GM18517 (cell line): Measurements from ENCODE around the gene PHF14.

Experiments used
- ATAC-seq: cut with Tn5 transposase; IDR thresholded peaks from one replicate; pipeline ENCODE4 v1.9.1; 2021; ENCODE audit warnings: mild to moderate bottlenecking, moderate library complexity; ENCODE audit not compliant: unreplicated experiment

The PHF14 gene

DNA sequence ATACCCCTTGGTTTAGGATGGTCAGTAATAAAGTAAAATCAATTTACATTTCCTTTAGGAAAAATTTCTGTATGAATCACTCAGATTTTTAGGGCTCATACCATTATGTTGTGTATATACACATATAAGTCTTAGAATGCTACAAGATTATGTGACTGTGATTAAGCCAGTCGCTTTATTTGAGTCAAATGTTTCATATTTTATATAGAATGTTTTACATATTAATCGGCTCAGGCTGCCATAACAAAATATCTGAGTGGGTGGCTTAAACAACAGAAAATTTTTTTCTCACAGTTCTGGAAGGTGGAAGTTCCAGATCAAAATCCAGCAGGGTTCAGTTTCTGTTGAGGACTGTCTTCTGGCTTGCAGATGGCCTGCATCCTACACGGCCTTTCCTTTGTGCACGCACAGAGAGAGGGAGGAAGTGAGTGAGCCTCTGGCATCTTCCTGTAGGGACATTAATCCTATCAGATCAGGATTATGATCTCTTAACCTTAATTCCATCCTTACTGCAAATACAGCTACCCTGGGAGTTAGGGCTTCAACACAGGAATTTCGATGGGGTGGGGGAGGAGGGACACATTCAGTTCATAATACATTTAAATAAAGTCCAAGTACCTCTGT lies 198.0 kb downstream of the PHF14 start:
- no peak for ATAC-seq

DNA sequence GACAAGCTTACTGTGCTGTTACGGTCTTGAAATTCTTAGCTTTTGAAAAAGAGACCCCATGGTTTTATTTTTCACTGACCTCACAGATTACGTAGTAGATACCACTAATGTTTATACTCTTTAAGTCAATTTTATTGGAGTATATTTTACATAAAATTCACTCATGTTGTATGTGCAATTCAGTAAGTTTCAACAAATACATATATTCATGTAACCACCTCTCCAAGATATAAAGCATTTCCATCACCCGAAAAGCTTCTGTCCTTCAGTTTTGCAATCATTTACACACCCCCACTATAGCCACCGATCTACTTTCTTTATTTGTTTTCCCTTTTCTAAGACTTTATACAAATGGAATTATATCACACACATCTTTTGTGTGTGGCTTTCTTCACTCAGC lies 199.2 kb downstream of the PHF14 start:
- ATAC-seq, result no peak

DNA sequence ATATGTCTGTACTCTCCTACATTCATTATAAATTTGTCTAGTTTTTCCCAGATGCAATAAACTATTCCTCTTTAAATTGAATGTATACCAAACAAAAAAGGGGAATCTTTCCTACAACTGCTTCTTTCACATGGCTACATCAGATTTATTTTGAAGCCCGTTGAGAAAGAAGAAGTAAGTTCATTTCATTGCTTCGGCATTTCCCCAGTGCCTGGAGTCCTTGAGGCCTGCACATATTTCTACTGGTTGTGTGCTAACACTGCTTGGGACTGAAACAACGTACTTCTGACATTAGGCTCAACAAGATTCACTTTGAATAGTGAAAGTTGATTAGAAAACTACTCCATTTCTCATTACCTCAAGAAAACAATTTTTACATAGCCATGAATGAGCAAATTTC lies 201.7 kb downstream of the PHF14 start:
- ATAC-seq, result no peak

DNA sequence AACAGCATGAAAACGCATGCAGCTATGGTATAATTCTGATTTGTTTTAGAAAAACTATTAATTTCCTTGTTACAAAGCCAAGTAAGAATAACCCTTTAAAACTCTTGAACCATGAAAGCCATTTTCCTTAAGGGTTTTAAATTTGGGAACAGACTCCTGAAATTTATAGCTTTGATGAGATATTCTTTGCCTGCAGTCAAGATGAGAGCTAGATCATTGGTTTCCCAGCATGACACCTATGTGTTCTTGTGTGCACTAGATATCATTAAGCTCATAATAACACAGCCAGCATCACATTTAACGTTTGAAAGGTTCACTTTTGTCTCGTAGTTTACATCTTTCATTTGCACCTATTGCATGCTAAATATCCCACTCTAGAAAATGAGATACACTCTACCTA lies 202.2 kb downstream of the PHF14 start:
- ATAC-seq, result no peak

DNA sequence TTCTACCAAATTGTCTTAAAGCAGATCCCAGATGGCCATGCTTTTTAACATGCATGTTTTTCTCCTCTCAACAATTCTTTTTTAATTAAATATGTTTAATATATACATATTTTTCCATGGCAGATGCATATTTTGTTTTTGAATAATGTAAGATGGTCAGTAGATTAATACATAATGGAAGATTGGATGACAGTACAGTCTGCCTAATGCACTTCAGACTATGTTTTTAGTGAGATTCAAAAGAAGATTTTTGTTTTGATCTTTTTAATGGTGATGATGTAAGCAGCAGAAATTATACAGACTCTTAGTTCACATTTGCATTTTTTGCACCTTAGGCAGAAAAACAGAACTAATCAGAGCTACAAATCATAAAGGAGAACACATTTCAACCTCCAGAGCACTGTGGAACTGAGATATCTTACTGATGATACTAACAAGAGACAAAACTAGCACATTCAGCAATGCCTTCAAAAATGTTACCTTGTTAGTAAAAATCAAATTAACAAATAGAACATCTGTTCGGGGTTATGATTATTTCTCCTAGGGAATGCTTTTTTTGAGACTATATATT lies 203.4 kb downstream of the PHF14 start:
- ATAC-seq, result no peak

DNA sequence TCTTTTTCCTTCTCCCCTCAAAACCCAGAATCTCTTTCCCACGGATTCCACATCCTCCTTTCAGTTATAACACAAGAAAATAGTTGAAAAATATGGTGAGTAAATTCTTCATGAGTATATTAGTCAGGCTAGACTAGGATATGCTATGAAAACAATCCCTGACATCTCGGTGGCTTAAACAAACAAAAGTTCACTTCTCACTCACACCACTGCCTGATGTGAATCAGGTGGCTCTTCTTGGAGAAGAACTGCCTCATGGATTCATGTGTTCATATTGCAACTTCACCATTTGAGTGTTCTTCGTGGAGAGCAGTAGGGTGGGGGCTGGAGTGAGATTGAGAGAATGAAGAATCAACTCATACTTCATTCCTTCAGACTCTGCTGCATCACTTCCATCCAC lies 204.1 kb downstream of the PHF14 start:
- no peak for ATAC-seq

DNA sequence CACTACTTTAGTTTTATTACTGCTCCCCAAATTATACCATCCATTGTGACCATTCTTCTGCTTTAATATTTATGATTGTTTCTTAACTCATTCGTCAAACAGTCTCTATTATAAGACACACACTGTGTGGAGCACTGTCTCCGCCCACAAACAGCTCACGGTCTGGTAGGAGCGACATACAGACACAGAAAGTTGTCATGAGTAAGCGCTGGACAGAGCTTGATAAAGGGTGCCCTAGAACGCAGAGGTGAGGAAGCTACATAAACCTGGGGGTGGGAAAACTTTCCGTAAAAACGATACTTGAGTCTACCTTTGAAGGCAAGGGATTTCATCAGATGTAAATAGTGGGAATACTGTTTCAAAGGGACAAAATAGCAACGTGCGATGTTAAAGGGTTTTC lies 207.9 kb downstream of the PHF14 start:
- ATAC-seq, result no peak

DNA sequence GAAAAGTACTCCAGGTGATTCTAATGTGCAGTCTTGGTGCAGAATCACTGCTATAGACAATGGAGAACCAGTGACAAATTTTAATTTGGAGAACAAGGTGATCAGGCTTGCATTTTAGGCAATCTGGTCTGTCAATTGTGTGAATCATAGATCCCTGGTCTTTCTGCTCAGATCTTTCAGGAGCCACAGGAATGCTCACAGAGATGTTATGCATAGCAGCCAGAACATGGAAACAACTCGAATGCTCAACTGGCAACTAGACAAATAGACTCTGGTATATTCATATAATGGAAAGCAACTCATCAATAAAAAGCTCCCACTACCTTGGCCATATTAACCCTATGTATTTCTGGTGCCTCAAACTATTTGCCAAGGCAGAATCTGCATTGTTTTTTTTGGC lies 209.1 kb downstream of the PHF14 start:
- no peak for ATAC-seq

DNA sequence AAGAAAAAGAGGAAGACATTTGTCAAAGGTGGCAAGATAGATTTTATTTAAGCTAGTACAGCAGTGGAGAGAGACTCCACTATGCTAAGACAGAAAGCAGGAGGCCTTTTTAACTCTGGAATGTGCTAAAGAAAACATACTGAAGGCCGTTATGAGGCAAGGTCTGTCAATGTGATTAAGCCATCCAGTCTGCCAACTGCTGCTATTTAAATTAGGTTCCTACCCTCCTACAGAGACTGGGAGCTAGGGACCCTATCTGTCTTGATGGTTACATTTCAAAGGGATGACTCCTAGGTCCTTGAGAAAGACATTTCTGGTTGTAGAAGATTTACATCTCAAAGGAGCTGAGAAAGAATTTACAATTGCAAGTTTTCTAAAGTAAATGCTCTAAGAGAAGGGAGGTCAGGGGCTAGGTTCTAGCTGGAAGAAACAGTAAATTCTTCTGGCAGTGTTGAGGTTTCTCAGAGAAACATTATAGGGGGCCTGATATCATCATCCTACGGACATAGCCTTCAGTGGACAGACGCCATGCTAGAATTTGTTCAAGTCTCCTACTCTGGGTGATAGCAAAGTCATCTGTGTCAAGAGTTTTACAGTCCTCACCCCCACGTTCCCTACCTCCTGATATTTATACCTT lies 211.6 kb downstream of the PHF14 start:
- no peak for ATAC-seq

DNA sequence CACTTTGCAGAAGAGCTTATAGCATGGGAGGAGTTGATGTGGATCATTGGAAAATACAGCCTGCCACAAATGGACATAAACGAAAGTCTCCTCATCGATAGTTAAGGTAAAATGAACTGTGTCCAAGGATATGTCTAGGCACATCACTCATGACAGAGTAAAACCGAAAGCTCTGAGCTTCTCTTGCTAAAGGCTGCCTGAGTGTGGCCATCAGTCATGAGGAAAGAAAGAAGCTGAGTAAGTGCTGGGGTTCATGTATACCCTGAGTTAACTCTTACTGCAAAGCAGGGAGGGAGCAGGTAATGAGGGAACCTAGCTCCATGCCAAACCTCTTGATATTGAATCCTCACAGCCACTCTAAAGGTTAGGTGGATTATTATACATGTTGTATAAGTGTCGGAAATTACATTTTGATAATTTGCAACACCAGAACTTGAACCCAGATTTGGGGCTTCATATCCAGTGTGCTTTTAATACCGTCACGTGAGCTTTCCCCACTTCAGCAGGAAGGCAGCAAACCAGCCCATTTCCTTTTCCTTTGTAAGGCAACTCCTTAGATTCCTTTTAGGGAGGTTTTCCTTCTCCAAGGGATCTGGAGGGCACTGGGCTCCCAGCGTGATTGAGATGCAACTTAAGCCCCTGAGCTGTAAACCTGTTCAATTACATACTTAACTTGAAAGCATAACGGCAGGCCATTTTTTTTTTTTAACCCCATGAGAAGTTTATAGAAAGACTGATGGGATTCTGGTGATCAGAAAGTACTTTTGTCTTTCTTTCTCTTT lies 215.0 kb downstream of the PHF14 start:
- ATAC-seq, result no peak

DNA sequence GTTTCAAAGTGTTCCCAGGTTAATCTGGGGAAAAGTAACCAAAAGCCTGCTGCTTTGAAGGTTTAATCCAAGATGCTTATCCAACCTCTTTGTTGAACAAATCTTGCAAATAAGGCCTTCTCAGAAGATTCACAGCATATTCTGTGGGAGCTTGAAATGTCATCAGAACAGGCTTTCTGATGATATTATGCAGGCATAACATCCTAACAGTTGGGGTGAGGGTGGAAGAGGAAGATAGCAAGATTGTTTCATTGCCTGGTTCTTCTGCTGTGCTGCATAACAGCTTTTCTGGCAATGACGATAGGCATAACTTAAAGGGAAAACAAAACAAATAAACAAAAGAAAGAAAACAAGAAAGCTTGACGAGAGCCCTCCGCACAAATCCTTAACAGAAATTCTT lies 217.4 kb downstream of the PHF14 start:
- no peak for ATAC-seq

DNA sequence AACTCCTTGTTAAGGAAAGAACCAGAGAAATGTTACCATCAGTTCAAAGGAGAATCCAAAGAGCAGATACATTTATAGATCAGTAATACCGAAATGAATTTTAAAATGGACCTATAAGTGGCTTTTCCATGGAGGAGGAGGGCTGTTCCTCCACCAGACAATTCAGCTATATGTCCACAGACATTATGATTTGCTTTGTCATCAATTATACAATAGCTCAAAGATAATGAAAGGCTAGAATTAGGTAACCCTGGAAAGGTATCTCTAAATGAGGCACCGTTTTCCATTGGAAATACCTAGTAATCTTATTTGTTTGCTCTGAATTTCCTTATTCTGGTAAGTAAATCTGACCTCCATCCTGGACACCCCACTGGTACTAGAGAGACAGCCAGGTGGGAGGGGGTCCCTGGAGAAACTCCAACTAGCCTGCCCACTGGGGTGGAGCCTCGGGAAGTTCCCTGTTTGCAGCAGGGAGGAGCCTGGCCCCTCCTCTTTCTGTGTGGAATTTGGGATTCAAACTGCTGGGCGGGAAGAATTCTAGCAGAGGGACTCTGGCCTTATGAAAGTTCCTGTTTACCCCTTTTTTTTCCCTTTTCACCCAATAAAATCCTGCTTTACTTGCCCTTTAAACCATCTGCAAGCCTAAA lies 218.0 kb downstream of the PHF14 start:
- ATAC-seq, result no peak

DNA sequence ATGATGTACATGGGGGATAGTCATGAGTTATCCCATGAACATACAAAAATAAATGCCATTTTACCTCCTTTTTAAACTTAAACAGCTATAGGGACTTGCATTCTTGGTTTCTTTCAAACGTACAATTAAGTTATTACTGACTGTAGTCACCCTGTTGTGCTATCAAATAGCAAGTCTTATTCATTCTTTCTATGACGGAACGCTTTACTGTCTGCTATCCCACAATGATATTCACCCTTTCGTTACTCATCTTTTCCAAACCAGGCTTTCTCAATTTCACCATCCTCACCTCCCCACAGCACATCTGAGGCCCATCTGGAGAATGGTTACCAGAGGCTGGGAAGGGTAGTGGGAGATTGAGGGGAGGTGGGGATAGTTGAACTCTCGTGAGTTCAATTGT lies 218.8 kb downstream of the PHF14 start:
- no peak for ATAC-seq

DNA sequence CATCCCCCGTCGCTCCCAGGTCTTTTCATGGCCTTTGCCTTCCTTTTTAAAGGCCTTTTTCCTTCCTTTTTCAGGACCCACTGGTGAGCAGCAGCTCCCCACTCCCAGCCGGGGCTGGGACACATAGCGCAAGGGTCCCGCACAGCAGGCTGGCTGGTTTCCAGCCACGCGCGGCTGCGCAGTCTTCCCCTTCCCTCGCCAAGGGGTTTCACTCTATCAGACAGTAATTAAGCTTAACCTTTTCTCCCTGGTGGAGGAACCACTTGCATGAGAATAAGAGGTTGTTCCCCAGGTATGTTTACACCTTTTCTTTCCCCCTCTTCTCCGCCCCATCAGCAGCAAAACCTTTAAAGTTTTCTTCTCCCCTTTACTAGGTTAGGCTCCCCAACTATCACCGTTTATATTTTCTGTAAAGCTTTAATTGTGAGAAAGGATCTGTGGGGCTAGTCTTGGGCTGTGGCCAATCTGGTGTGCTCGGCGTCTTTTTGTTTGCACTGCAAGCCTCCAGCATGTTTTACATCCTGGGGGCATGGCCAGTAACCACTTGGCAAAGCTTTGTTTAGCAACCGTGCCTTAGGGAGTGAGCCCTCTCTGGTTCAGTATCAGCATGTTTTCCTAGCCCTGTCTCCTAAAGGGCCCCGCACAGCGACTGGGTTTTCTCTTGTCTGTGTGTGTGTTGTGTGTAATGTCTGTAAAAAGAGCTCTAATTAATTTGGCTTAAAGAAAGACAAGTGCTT lies 219.6 kb downstream of the PHF14 start:
- ATAC-seq, result no peak

DNA sequence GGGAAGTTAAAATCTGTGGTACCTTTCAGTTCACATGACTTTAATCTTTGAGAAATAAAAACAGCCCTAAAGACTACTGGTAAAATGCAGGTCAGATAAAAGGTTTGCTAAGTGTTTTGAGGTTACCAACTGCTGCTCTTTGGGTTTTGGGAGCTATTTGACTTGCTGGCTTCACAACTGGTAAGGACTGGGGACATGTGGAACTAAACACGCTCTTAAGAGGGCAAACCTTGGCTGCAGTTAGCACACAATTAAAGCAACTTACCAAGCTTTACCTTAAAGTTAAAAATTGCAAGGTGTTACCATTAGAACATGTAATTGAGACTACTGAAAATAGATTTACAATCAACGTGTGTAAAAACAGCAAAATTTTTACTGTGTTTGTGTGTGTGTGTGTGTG lies 220.2 kb downstream of the PHF14 start:
- no peak for ATAC-seq

DNA sequence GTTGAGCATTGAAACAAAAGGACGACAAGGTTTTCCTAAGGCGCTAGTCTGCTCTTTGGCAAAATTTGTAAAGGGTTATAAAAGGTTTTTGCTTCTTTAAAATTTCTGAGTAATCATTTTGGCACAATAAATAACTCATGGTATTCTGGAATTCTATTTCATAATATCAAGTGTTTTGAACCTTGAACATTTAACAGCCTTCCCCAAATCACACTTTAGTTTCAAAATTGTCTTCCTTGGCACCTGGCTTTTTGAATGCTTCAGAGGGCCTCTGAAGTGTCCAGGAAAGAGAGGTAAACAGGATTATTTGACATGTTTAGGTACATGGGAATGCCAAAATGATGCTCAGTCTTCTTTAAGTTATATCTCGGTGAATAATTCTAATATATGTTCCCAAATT lies 220.8 kb downstream of the PHF14 start:
- no peak for ATAC-seq

DNA sequence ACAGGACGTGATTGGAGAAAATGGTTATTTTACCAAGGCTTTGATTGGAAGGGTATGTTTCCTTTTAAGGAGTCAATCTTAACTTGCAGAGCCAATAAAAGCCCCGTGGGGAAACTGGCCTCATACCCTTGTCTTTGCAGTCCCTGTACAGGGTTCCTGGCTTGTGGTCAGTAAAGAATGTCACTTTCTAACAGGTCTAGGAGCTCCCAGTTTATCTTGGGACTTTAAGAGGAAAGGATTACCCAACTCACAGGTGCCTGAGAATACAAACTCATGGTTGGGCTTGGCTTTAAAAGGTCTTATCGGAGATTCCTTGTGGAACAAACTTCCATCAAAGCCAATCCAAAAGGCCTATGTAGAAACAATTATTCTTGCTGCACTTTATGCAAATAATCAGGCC lies 221.8 kb downstream of the PHF14 start:
- no peak for ATAC-seq

DNA sequence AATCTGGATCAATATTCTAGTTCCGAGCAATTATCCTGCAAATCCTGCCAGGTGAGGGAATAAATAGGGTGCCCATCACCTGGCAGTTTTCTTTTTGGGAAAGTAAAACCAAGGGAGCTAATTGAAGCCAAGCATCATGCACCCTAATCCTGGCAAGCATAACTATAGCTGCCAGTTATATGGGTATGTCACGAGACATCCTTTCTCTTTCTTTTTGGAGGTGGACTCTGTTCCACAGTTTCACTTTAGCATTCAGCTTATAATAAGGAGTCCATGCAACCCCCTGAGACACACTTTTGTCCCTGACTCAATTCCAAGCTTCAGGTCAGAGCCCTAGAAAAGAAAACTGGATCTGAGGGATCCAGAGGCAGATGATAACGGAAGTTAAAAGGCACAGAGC lies 222.5 kb downstream of the PHF14 start:
- no peak for ATAC-seq

DNA sequence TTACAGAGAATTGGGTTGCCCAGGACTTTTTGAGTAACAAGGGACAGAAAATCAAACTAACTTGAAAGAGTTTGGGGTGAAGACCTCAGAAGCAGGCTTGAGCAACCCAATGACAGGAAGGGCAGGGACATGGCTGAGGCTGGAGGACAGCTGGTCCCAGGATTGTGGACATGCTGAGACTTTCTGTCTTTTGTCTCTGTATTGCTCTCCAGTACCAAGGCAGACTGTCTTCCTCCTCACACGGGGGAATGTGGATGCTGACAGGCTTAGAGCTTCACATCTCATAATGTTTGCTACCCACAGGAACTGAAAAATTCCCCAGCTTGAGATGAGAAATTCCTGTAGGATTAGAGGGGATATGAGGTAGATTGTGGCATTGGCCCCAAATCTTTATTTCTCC lies 229.6 kb downstream of the PHF14 start:
- no peak for ATAC-seq

DNA sequence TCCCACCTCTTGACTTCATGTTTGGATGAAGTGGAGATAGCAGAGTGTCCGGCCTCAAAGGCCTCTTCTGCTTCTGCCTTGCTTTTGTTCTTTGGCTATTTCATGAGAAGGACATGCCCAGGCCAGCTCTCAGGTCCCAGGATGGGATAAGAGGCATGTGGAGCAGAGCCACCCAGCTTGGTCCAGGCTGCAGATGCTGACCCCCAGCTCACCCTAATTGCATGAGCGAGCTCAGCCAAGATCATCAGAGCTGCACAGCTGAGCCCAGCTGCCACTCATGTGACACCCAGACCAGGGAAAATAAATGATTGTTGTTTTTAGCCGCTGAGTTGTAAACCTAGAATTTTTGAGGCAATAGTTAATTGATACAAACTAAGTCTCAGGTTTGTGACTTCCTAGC lies 230.0 kb downstream of the PHF14 start:
- ATAC-seq, result no peak
